Activated CD8-positive, alpha-beta memory T cell treated with anti-CD3 and anti-CD28 coated beads, Interleukin-2, amount 50 U/mL, for 4 hours (primary cell): ENCODE measurements around the gene XRCC5.
"Not testable (repeated sequence)": the region's sequence is repeated elsewhere in the genome, so short reads cannot be mapped to it uniquely, and the experiment has no call there.

Experiments
- DNase-seq: peaks from one replicate; pipeline ENCODE4 v3.0.0-alpha.2; 2020

XRCC5 gene

GRCh38 chr2:216206041-216206703, 97.0 kb downstream of the XRCC5 start:
- DNase-seq = no peak

GRCh38 chr2:216206821-216207220, 97.7 kb downstream of the XRCC5 start:
- DNase-seq = no peak

GRCh38 chr2:216208661-216209060, 99.5 kb downstream of the XRCC5 start:
- DNase-seq = not testable (repeated sequence)

- no peak for DNase-seq
Measured at GRCh38 chr2:216210701-216211540, 101.8 kb downstream of the XRCC5 start.

GRCh38 chr2:216211614-216212145, 102.5 kb downstream of the XRCC5 start:
- no peak for DNase-seq

GRCh38 chr2:216214768-216215167, 105.6 kb downstream of the XRCC5 start:
- DNase-seq = no peak

GRCh38 chr2:216215658-216216390, 106.7 kb downstream of the XRCC5 start:
- no peak for DNase-seq

GRCh38 chr2:216216951-216217903, 108.1 kb downstream of the XRCC5 start:
- DNase-seq = no peak

GRCh38 chr2:216217904-216218260, 108.7 kb downstream of the XRCC5 start:
- DNase-seq = no peak

- no peak for DNase-seq
Measured at GRCh38 chr2:216219861-216220260, 110.7 kb downstream of the XRCC5 start.

GRCh38 chr2:216220976-216221375, 111.8 kb downstream of the XRCC5 start:
- no peak for DNase-seq

GRCh38 chr2:216221811-216222210, 112.7 kb downstream of the XRCC5 start:
- DNase-seq = no peak

- DNase-seq = no peak
Measured at GRCh38 chr2:216222650-216223352, 113.7 kb downstream of the XRCC5 start.

GRCh38 chr2:216224388-216224787, 115.2 kb downstream of the XRCC5 start:
- no peak for DNase-seq

- DNase-seq = no peak
Measured at GRCh38 chr2:216229277-216229914, 120.2 kb downstream of the XRCC5 start.

GRCh38 chr2:216231867-216232266, 122.7 kb downstream of the XRCC5 start:
- DNase-seq = no peak

GRCh38 chr2:216232721-216233120, 123.6 kb downstream of the XRCC5 start:
- no peak for DNase-seq

GRCh38 chr2:216233281-216233995, 124.3 kb downstream of the XRCC5 start:
- no peak for DNase-seq

- DNase-seq = no peak
Measured at GRCh38 chr2:216234106-216234505, 125.0 kb downstream of the XRCC5 start.

GRCh38 chr2:216235462-216235861, 126.3 kb downstream of the XRCC5 start:
- DNase-seq = no peak
